Esophagus muscularis mucosa (tissue), 4 donors: Measurements from ENCODE around the gene PPA1. TPM values are rescaled to one million over a fixed set of nuclear protein-coding genes. Genes with fewer than 3 reads are reported as not detected.

Experiments used
- DNase-seq: peaks from one replicate; pipeline ENCODE4 v3.0.0-alpha.2; 2017; ENCODE audit errors: extremely low spot score
- H3K27ac ChIP-seq, 4 donors: fragments of 200-600 bp; sonication (generic); replicated peaks in 1 of 4; 1 replicate in 3 of 4; 2 replicates in 1 of 4; pipeline ENCODE4 v1.5.1; 2016 to 2019; ENCODE audit warnings: mild to moderate bottlenecking in 1 of 4
- H3K27me3 ChIP-seq, 4 donors: fragments of 200-600 bp; sonication (generic); one replicate each; pipeline versions ENCODE4 v1.5.1 to v1.6.0; 2016 to 2019
- H3K36me3 ChIP-seq, 4 donors: fragments of 200-600 bp; sonication (generic); one replicate each; pipeline ENCODE4 v1.5.1; 2016 to 2019
- H3K4me1 ChIP-seq, 4 donors: fragments of 200-600 bp; sonication (generic); one replicate each; pipeline ENCODE4 v1.5.1; 2016 to 2019
- H3K4me3 ChIP-seq, 4 donors: fragments of 200-600 bp; sonication (generic); 1 replicate in 2 of 4; 2 replicates in 2 of 4; pipeline ENCODE4 v1.5.1; 2016 to 2019; ENCODE audit warnings: mild to moderate bottlenecking in 4 of 4, moderate library complexity in 1 of 4
- H3K9me3 ChIP-seq, 4 donors: fragments of 200-600 bp; sonication (generic); 1 replicate in 3 of 4; 2 replicates in 1 of 4; pipeline ENCODE4 v1.5.1; 2016 to 2019
- EP300 ChIP-seq: sonication (generic); formaldehyde crosslinking; IDR thresholded peaks from one replicate; pipeline ENCODE4 v1.6.1; 2017; ENCODE audit warnings: antibody characterized with exemption
- POLR2A ChIP-seq: fragments of 450-650 bp; IDR thresholded peaks from one replicate; pipeline ENCODE4 v1.6.1; 2017; ENCODE audit warnings: antibody characterized with exemption, moderate library complexity, mild to moderate bottlenecking, low read depth
- POLR2AphosphoS5 ChIP-seq, 2 donors: sonication (generic); formaldehyde crosslinking; IDR thresholded peaks; one replicate each; pipeline ENCODE4 v1.6.1; 2017; ENCODE audit warnings: antibody characterized with exemption in 2 of 2
- WGBS: methylation state at CpG from one replicate; pipeline ENCODE4 v1.1.5; 2018; 5-methylcytosine and 5-hydroxymethylcytosine counted together
- intact Hi-C: fragments of 100-400 bp; cut with DNase I; formaldehyde crosslinking; loops from one replicate; pipeline ENCODE4 v1.15.1; 2023
- total RNA-seq, 4 donors: library from RNA; depleted of rRNA; stranded (reverse); fragments of >200 nt; gene quantifications; one replicate each; pipeline versions ENCODE4 v1.1.0 to v1.2.1, GENCODE V29; 2016
- TF ChIP-seq, protein P1 (sequence below), 3 experiments: fragments of 200-600 bp in 2 of 3; fragments of 450-650 bp in 1 of 3; sonication (generic) in 2 of 3; IDR thresholded peaks; one replicate each; pipeline ENCODE4 v1.5.1; 2017 to 2019; ENCODE audit warnings: antibody characterized with exemption in 3 of 3, mild to moderate bottlenecking in 2 of 3, moderate library complexity in 1 of 3

The PPA1 gene
- total RNA-seq, 4 donors from 2014 or later = 72.6 to 105 (median 82.2) TPM

DNA sequence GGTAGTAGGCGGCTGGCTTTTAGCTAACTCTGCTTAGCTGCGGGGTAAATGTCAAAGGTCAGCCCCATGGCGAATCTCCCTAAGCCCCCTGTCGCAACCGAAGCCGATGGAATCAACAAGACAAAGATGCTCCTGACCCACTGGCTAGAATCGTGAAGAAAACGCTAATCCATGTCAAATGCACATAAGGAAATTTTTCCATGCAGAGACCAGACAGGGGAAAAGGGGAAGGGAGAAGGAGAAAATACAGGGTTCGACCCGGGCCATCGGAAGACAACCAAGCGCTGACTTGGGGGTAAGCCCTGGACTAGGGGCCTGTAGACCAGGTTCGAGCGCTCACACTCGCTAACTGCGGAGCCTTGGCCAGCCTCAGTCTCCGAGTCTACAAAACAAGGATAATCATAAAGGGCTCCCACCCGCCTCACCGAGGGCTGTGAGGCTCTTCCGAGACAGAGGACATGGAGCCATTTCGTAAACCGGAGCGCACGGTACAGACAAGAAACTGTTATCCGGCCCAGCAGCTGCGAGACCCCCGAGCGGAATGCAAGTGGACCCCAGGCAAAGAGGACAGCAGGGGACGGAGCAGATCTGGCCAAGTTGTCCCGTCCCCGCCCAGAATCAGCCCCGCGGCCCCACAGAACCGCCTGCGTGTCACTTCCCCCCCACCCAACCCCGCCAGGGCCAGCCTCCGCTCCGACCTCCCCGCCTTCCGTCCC, 63.4 kb downstream of the PPA1 start:
- TF ChIP-seq POLR2AphosphoS5 (IDR thresholded peaks at IDR 0.05) (no peak), EP300 (no peak), POLR2A (no peak)
- TF ChIP-seq, protein P1, sequence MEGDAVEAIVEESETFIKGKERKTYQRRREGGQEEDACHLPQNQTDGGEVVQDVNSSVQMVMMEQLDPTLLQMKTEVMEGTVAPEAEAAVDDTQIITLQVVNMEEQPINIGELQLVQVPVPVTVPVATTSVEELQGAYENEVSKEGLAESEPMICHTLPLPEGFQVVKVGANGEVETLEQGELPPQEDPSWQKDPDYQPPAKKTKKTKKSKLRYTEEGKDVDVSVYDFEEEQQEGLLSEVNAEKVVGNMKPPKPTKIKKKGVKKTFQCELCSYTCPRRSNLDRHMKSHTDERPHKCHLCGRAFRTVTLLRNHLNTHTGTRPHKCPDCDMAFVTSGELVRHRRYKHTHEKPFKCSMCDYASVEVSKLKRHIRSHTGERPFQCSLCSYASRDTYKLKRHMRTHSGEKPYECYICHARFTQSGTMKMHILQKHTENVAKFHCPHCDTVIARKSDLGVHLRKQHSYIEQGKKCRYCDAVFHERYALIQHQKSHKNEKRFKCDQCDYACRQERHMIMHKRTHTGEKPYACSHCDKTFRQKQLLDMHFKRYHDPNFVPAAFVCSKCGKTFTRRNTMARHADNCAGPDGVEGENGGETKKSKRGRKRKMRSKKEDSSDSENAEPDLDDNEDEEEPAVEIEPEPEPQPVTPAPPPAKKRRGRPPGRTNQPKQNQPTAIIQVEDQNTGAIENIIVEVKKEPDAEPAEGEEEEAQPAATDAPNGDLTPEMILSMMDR (IDR thresholded peaks at IDR 0.05) = no peak
- Histone ChIP-seq H3K36me3 (peaks cover 0 to 8% (median 0%) of the 10 kb centered on the region in 4 donors), H3K4me3 (peak overlapping the region; percentile 84 to 96 (median 90)), H3K4me1 (peaks cover 32 to 51% (median 47%) of the 10 kb centered on the region in 4 donors), H3K27ac (peak overlapping the region; percentile 93 to 96 (median 94)), H3K27me3 (no peaks in the 10 kb centered on the region), H3K9me3 (no peaks in the 10 kb centered on the region)
- intact Hi-C loops = no loop called here
- DNase-seq = no peak
- under 1% methylated on average over 26 of the region's 40 CpGs for WGBS

DNA sequence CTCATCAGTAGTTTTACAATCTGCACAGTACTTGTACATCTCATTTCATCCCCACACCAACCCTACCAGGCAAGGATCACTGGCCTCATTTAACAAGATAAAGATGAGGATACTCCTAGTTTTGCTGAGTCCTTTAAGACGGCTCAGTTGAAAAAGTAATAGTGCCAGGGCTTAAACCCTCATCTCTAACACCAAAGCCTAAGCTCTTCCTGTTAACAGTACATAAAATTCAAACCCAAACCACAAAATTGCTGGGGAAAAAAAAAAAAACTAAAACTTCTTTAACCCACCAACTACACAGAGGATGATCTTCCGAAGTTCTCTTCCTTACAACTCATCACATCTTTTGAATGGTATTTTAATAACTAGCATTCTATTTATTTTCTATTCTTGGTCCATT, 64.2 kb downstream of the PPA1 start:
- peaks cover 35 to 55% (median 54%) of the 10 kb centered on the region in 4 donors for H3K4me1 ChIP-seq
- DNase-seq = no peak
- no peaks in the 10 kb centered on the region for H3K27me3 ChIP-seq
- no peaks in the 10 kb centered on the region for H3K9me3 ChIP-seq
- peak overlapping the region; percentile 84 to 96 (median 90) for H3K4me3 ChIP-seq
- peaks cover 0 to 8% (median 0%) of the 10 kb centered on the region in 4 donors for H3K36me3 ChIP-seq
- intact Hi-C loops = no loop called here
- 35% methylated on average over 2 of the region's 2 CpGs for WGBS
- H3K27ac ChIP-seq = peak overlapping the region in 2 of 4 donors; percentile 94 to 96
- no peak for TF ChIP-seq POLR2A
- TF ChIP-seq EP300 = no peak
- TF ChIP-seq POLR2AphosphoS5 (IDR thresholded peaks at IDR 0.05) = no peak
- TF ChIP-seq, protein P1 (IDR thresholded peaks at IDR 0.05) = no peak

DNA sequence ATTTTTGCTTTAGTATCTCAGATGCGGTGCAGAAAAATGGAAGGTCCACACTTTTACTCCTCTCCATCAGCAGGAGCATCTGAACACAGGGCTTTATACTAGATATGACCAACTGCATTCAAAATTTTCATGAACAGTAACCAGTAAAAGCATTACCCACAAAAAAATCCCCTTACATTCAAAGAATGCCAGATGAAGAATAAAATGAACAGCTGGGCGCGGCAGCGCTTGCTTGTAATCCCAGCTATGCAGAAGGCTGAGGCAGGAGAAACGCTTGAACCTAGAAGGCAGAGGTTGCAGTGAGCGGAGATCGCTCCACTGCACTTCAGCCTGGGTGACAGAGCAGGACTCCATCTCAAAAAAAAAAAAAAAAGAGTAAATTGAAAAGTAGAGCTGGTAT, 66.0 kb downstream of the PPA1 start:
- 90% methylated on average over 7 of the region's 7 CpGs for WGBS
- Histone ChIP-seq H3K4me3 (no peak overlapping the region), H3K9me3 (no peaks in the 10 kb centered on the region), H3K27me3 (no peaks in the 10 kb centered on the region), H3K27ac (no peak overlapping the region), H3K4me1 (peaks cover 43 to 72% (median 70%) of the 10 kb centered on the region in 4 donors), H3K36me3 (peaks cover 0 to 8% (median 0%) of the 10 kb centered on the region in 4 donors)
- no peak for DNase-seq
- intact Hi-C loops = no loop called here
- no peak for TF ChIP-seq POLR2AphosphoS5 (IDR thresholded peaks at IDR 0.05)
- TF ChIP-seq, protein P1 (IDR thresholded peaks at IDR 0.05) = no peak
- TF ChIP-seq POLR2A = no peak
- TF ChIP-seq EP300 = no peak

DNA sequence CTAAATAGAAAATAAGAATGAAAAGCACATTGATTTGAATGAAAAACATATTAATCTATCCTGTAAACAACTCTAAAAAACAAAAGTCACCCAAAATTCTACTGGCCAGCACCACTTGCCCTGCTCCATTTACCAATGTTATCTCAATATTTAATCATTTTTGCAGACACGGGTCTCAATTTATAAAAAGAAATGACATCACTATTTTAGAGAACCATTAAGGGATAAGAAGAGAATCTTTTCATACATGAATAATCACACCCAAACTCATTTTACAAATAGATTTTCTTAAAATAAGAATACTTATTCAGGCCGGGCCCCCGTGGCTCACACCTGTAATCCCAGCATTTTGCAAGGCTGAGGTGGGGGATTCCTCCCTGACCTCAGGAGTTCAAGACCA, 66.8 kb downstream of the PPA1 start:
- no peak for DNase-seq
- H3K9me3 ChIP-seq = no peaks in the 10 kb centered on the region
- H3K36me3 ChIP-seq = peaks cover 0 to 11% (median 2%) of the 10 kb centered on the region in 4 donors
- 79% methylated on average over 3 of the region's 3 CpGs for WGBS
- intact Hi-C loops = no loop called here
- H3K4me1 ChIP-seq = peaks cover 50 to 80% (median 78%) of the 10 kb centered on the region in 4 donors
- H3K27ac ChIP-seq = no peak overlapping the region
- no peaks in the 10 kb centered on the region for H3K27me3 ChIP-seq
- TF ChIP-seq EP300 (no peak), POLR2AphosphoS5 (IDR thresholded peaks at IDR 0.05) (no peak), POLR2A (no peak)
- TF ChIP-seq, protein P1 (IDR thresholded peaks at IDR 0.05) = no peak
- H3K4me3 ChIP-seq = no peak overlapping the region
